Calu3 (cell line): ENCODE measurements around the gene TTC4. TPM values are rescaled to one million over a fixed set of nuclear protein-coding genes. Genes with fewer than 3 reads are reported as not detected.

ENCODE experiments used
- BruUV-seq: library from RNA; stranded (reverse); fragments of 400-500 nt; replicated peaks from 2 replicates; lab custom pipeline; 2021; lab: Mats Ljungman, UMichigan
- CTCF ChIA-PET: fragments of 300-600 bp; sonication (Branson Sonifier 250); formaldehyde crosslinking; loops from one replicate; lab custom pipeline; 2022; ENCODE audit warnings: antibody characterized with exemption; lab: Charles Lee
- DNase-seq: peaks from one replicate; pipeline ENCODE4 v3.0.0; 2022
- H3K27ac Mint-ChIP-seq: one replicate; pipeline ENCODE4 v1.8.0; 2022; ENCODE audit warnings: mixed read lengths; ENCODE audit not compliant: unreplicated experiment
- H3K27me3 Mint-ChIP-seq: one replicate; pipeline ENCODE4 v1.8.0; 2022; ENCODE audit warnings: mixed read lengths; ENCODE audit not compliant: unreplicated experiment
- H3K36me3 Mint-ChIP-seq: one replicate; pipeline ENCODE4 v1.8.0; 2022; ENCODE audit warnings: mild to moderate bottlenecking, moderate library complexity, mixed read lengths; ENCODE audit not compliant: insufficient read depth, unreplicated experiment
- H3K4me1 Mint-ChIP-seq: one replicate; pipeline ENCODE4 v1.8.0; 2022; ENCODE audit warnings: mild to moderate bottlenecking, low read depth, mixed read lengths; ENCODE audit not compliant: unreplicated experiment
- H3K4me3 Mint-ChIP-seq: one replicate; pipeline ENCODE4 v1.8.0; 2022; ENCODE audit warnings: mild to moderate bottlenecking, low read depth, moderate library complexity, mixed read lengths; ENCODE audit not compliant: unreplicated experiment
- H3K9me3 Mint-ChIP-seq: one replicate; pipeline ENCODE4 v1.8.0; 2022; ENCODE audit warnings: low read depth, mixed read lengths; ENCODE audit not compliant: unreplicated experiment
- CTCF ChIP-seq: fragments of 200-600 bp; IDR thresholded peaks from one replicate; pipeline ENCODE4 v1.8.0; 2022; ENCODE audit warnings: antibody characterized with exemption; ENCODE audit not compliant: unreplicated experiment
- intact Hi-C: fragments of 100-400 bp; cut with micrococcal nuclease; formaldehyde crosslinking; loops from one replicate; pipeline ENCODE4 v1.10.0; 2022; ENCODE audit not compliant: unreplicated experiment
- total RNA-seq: library from RNA; stranded (reverse); gene quantifications from 2 replicates; pipeline ENCODE4 v1.2.3, GENCODE V29; 2022

Gene TTC4
- total RNA-seq, 1 experiment from 2014 or later: 22.9 TPM

- no peak overlapping the region for H3K4me3 Mint-ChIP-seq
- peak; percentile 93 for TF ChIP-seq CTCF
- peaks cover 26% of the 10 kb centered on the region for H3K27me3 Mint-ChIP-seq
- CTCF ChIA-PET: interaction anchor here (0.9 kb wide), 1 partner anchor 138 kb away, joined by 3 read pairs; no protein-coding TSS in a partner anchor
- H3K4me1 Mint-ChIP-seq: no peaks in the 10 kb centered on the region
- DNase-seq: peak; percentile 76
- H3K27ac Mint-ChIP-seq: no peak overlapping the region
- H3K9me3 Mint-ChIP-seq: no peaks in the 10 kb centered on the region
- BruUV-seq: no TSS peak
- intact Hi-C loops: loop anchor here (1.0 kb wide), 1 partner anchor 138 kb away; no protein-coding TSS in a partner anchor
- no peaks in the 10 kb centered on the region for H3K36me3 Mint-ChIP-seq
These were observed 43.6 kb upstream of the TTC4 start for GRCh38 chr1:54671985-54672608.

DNA sequence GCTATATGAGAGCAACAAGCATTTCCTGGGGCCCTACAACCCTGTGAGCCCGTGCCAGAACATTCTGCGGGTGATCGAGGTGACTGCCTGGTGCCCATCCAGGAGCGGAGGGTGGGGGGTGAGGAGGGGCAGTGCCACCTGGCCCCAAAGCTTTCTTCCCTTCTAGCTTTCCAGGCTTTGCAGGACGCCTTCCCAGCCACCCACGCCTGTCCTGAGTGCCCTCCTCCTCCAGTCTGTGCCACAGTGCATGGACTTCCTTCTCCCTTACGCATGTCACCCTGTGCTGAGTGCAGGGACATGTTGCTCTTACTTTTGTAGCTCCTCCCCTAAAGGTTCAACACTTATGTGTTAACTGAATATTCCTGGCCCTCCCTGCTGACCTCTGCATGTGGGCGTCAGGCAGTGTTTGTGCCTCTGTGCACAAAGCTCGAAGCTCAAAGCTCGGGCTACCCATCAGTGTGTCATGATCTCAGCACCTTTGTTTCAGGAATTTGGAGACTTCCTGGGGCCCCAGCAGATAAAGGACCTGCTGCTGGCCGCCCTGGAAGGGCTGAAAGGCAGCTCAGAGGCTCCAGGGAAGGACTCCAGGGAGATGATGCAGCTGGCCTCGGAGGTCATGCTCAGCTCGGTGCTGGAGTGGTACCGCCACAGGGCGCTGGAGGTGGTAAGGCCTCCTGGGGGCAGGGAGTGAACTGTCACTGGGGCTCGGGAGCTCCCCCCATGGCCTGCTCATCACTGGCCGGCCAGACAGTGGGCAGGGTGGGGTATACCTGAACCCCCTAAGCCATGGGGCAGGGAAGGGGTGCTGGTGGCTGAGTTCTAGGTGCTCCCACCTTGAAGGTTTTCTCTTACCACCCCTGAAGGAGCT lies 36.7 kb upstream of the TTC4 start:
- BruUV-seq: no TSS peak
- H3K9me3 Mint-ChIP-seq: no peaks in the 10 kb centered on the region
- no peak overlapping the region for H3K4me3 Mint-ChIP-seq
- DNase-seq: no peak
- peaks cover 43% of the 10 kb centered on the region for H3K27me3 Mint-ChIP-seq
- intact Hi-C loops: no loop called here
- no peak overlapping the region for H3K27ac Mint-ChIP-seq
- H3K36me3 Mint-ChIP-seq: no peaks in the 10 kb centered on the region
- CTCF ChIA-PET: interaction anchor here (0.7 to 0.8 kb wide), 2 partner anchors 127 to 129 kb away, joined by 3 read pairs; no protein-coding TSS in a partner anchor
- TF ChIP-seq CTCF: no peak
- H3K4me1 Mint-ChIP-seq: no peaks in the 10 kb centered on the region

GRCh38 chr1:54679706-54680105 lies 36.0 kb upstream of the TTC4 start:
- H3K27ac Mint-ChIP-seq: no peak overlapping the region
- intact Hi-C loops: no loop called here
- BruUV-seq: no TSS peak
- H3K36me3 Mint-ChIP-seq: no peaks in the 10 kb centered on the region
- H3K4me3 Mint-ChIP-seq: no peak overlapping the region
- H3K4me1 Mint-ChIP-seq: no peaks in the 10 kb centered on the region
- H3K27me3 Mint-ChIP-seq: peaks cover 50% of the 10 kb centered on the region
- no peaks in the 10 kb centered on the region for H3K9me3 Mint-ChIP-seq
- DNase-seq: no peak
- CTCF ChIA-PET: no interaction called here
- TF ChIP-seq CTCF: no peak

DNA sequence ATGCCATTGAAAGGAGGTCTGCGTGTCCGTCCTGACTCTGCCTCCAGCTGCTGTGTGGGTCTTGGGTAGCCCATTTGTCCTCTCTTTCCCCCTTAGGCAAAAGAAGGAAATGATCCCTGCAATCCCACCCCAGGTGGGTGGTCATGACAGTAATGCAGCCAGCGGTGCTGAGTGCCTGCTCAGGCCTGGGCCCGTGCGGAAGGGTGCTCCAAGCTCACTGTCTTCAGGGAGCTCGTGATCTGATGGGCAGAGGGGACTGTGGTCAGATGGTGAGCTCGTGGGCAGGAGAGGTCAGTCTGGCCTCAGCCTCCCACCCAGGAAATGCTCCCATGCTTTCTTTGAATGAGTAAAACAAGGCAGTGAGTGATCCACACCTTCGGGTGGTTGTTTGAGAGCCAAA lies 35.3 kb upstream of the TTC4 start:
- TF ChIP-seq CTCF: no peak
- CTCF ChIA-PET: no interaction called here
- no peaks in the 10 kb centered on the region for H3K9me3 Mint-ChIP-seq
- H3K27me3 Mint-ChIP-seq: peaks cover 55% of the 10 kb centered on the region
- no peak overlapping the region for H3K4me3 Mint-ChIP-seq
- H3K27ac Mint-ChIP-seq: no peak overlapping the region
- no peak for DNase-seq
- H3K36me3 Mint-ChIP-seq: no peaks in the 10 kb centered on the region
- intact Hi-C loops: no loop called here
- no TSS peak for BruUV-seq
- no peaks in the 10 kb centered on the region for H3K4me1 Mint-ChIP-seq
